Mesenchymal stem cell (in vitro differentiated cells and primary cell): ENCODE data around the gene VEZF1.

Source experiments
- DNase-seq: peaks from one replicate; pipeline ENCODE4 v3.0.0-alpha.2; 2013
- H2AFZ ChIP-seq: one replicate; pipeline ENCODE4 v1.6.1; 2013; ENCODE audit warnings: low read depth, mild to moderate bottlenecking, control low read depth, inconsistent platforms, low read length, moderate library complexity
- H2AK5ac ChIP-seq: 2 replicates; pipeline ENCODE4 v1.6.1; 2013; ENCODE audit warnings: low read length, moderate library complexity, mild to moderate bottlenecking, inconsistent platforms; ENCODE audit not compliant: severe bottlenecking
- H2BK120ac ChIP-seq: one replicate; pipeline ENCODE4 v1.6.1; 2013; ENCODE audit warnings: low read depth, mild to moderate bottlenecking, inconsistent platforms, low read length, moderate library complexity
- H2BK12ac ChIP-seq, 2 experiments: one replicate each; pipeline ENCODE4 v1.6.1; 2013; ENCODE audit warnings: inconsistent platforms in 2 of 2, low read length in 2 of 2, mild to moderate bottlenecking in 2 of 2, moderate library complexity in 2 of 2, control low read depth in 1 of 2
- H2BK15ac ChIP-seq: one replicate; pipeline ENCODE4 v1.6.1; 2013; ENCODE audit warnings: mild to moderate bottlenecking, low read depth, inconsistent platforms; ENCODE audit not compliant: poor library complexity, severe bottlenecking
- H2BK5ac ChIP-seq: 2 replicates; pipeline ENCODE4 v1.6.1; 2013; ENCODE audit warnings: low read depth, mild to moderate bottlenecking, low read length, control low read depth, inconsistent platforms; ENCODE audit not compliant: poor library complexity, severe bottlenecking
- H3K14ac ChIP-seq, 2 experiments: one replicate each; pipeline ENCODE4 v1.6.1; 2013; ENCODE audit warnings: inconsistent platforms in 2 of 2, low read length in 2 of 2, control low read depth in 1 of 2, mild to moderate bottlenecking in 1 of 2, moderate library complexity in 1 of 2
- H3K18ac ChIP-seq, 2 experiments: one replicate each; pipeline ENCODE4 v1.6.1; 2013; ENCODE audit warnings: inconsistent platforms in 2 of 2, low read length in 2 of 2, control low read depth in 1 of 2, low read depth in 1 of 2, mild to moderate bottlenecking in 1 of 2
- H3K23ac ChIP-seq, 2 experiments: one replicate each; pipeline ENCODE4 v1.6.1; 2013; ENCODE audit warnings: inconsistent platforms in 2 of 2, low read length in 2 of 2, mild to moderate bottlenecking in 2 of 2, moderate library complexity in 2 of 2, control low read depth in 1 of 2
- H3K27ac ChIP-seq: 2 replicates; pipeline ENCODE4 v1.5.1; 2013; ENCODE audit warnings: mild to moderate bottlenecking, moderate library complexity, low read length, control low read depth, inconsistent platforms; ENCODE audit not compliant: poor library complexity, severe bottlenecking
- H3K27me3 ChIP-seq, 2 experiments: 2 replicates each; pipeline versions ENCODE4 v1.6.1 to v1.7.0; 2013; ENCODE audit warnings: low read length in 2 of 2, mild to moderate bottlenecking in 2 of 2, moderate library complexity in 2 of 2, control low read depth in 1 of 2, inconsistent platforms in 1 of 2; ENCODE audit not compliant: control insufficient read depth in 1 of 2, insufficient read depth in 1 of 2
- H3K36me3 ChIP-seq, 2 experiments: 2 replicates each; pipeline versions ENCODE4 v1.6.1 to v1.7.0; 2013; ENCODE audit warnings: low read length in 2 of 2, control low read depth in 1 of 2, inconsistent platforms in 1 of 2, low read depth in 1 of 2, mild to moderate bottlenecking in 1 of 2; ENCODE audit not compliant: insufficient read depth in 2 of 2, control insufficient read depth in 1 of 2
- H3K4ac ChIP-seq, 2 experiments: one replicate each; pipeline ENCODE4 v1.6.1; 2013; ENCODE audit warnings: inconsistent platforms in 2 of 2, low read length in 2 of 2, mild to moderate bottlenecking in 2 of 2, moderate library complexity in 2 of 2, control low read depth in 1 of 2, low read depth in 1 of 2
- H3K4me1 ChIP-seq: 2 replicates; pipeline ENCODE4 v1.6.1; 2013; ENCODE audit warnings: low read depth, low read length, control low read depth; ENCODE audit not compliant: control insufficient read depth, insufficient read depth
- H3K4me2 ChIP-seq: 2 replicates; pipeline ENCODE4 v1.6.1; 2013; ENCODE audit warnings: low read length, mild to moderate bottlenecking, inconsistent platforms; ENCODE audit not compliant: poor library complexity, severe bottlenecking
- H3K4me3 ChIP-seq, 2 experiments: 2 replicates each; pipeline versions ENCODE4 v1.5.1 to v1.7.0; 2013; ENCODE audit warnings: low read length in 2 of 2, mild to moderate bottlenecking in 2 of 2, control low read depth in 1 of 2, low read depth in 1 of 2; ENCODE audit not compliant: insufficient read depth in 1 of 2
- H3K79me1 ChIP-seq: replicated peaks from 2 replicates; pipeline ENCODE4 v1.6.1; 2013; ENCODE audit warnings: mild to moderate bottlenecking, control low read depth, low read length, inconsistent platforms; ENCODE audit not compliant: poor library complexity, severe bottlenecking
- H3K9ac ChIP-seq: 2 replicates; pipeline ENCODE4 v1.7.0; 2013; ENCODE audit warnings: mild to moderate bottlenecking, low read length, moderate library complexity
- H3K9me3 ChIP-seq: 2 replicates; pipeline ENCODE4 v1.7.0; 2013; ENCODE audit warnings: mild to moderate bottlenecking, low read length; ENCODE audit not compliant: control insufficient read depth
- H4K8ac ChIP-seq: one replicate; pipeline ENCODE4 v1.6.1; 2013; ENCODE audit warnings: inconsistent platforms, mild to moderate bottlenecking, low read length, moderate library complexity
- H4K91ac ChIP-seq: one replicate; pipeline ENCODE4 v1.6.1; 2013; ENCODE audit warnings: mild to moderate bottlenecking, low read length, inconsistent platforms
- WGBS: methylation state at CpG from one replicate; pipeline ENCODE4 v1.1.7; 2013; ENCODE audit warnings: mixed read lengths; 5-methylcytosine and 5-hydroxymethylcytosine counted together

VEZF1 gene

GRCh38 chr17:57984936-57985674, 2.9 kb downstream of the VEZF1 start:
- no peak overlapping the region for H2AK5ac ChIP-seq
- peak overlapping the region; percentile 68 for H3K27ac ChIP-seq
- peaks cover 9% of the 10 kb centered on the region for H3K4me1 ChIP-seq
- H2AFZ ChIP-seq: no peak overlapping the region
- H3K23ac ChIP-seq: no peak overlapping the region
- H2BK120ac ChIP-seq: no peak overlapping the region
- H4K8ac ChIP-seq: no peak overlapping the region
- peak overlapping the region; percentile 95 for H3K9ac ChIP-seq
- H3K79me1 ChIP-seq: no peaks in the 10 kb centered on the region
- peak overlapping the region; percentile 13 for H3K4me2 ChIP-seq
- H3K4ac ChIP-seq: no peak overlapping the region
- no peaks in the 10 kb centered on the region for H3K27me3 ChIP-seq
- H3K18ac ChIP-seq: no peak overlapping the region
- no peak overlapping the region for H2BK12ac ChIP-seq
- H2BK15ac ChIP-seq: no peak overlapping the region
- H2BK5ac ChIP-seq: no peak overlapping the region
- DNase-seq: peak; percentile 52
- peaks cover 5 to 33% of the 10 kb centered on the region in 2 experiments for H3K36me3 ChIP-seq
- H3K14ac ChIP-seq: no peak overlapping the region
- no peak overlapping the region for H4K91ac ChIP-seq
- H3K9me3 ChIP-seq: no peaks in the 10 kb centered on the region
- 46% methylated on average over 2 of the region's 4 CpGs for WGBS
- peak overlapping the region in 1 of 2 experiments; percentile 87 for H3K4me3 ChIP-seq

GRCh38 chr17:57984261-57984890, 3.7 kb downstream of the VEZF1 start:
- H4K91ac ChIP-seq: no peak overlapping the region
- H3K27ac ChIP-seq: no peak overlapping the region
- no peak overlapping the region for H4K8ac ChIP-seq
- peak overlapping the region; percentile 95 for H3K9ac ChIP-seq
- no peak overlapping the region for H2AFZ ChIP-seq
- no peak overlapping the region for H2BK12ac ChIP-seq
- no peak overlapping the region for H2AK5ac ChIP-seq
- H2BK120ac ChIP-seq: no peak overlapping the region
- 43% methylated on average over 2 of the region's 4 CpGs for WGBS
- no peak overlapping the region for H3K4me2 ChIP-seq
- H3K36me3 ChIP-seq: peaks cover 8 to 40% of the 10 kb centered on the region in 2 experiments
- no peak overlapping the region for H3K18ac ChIP-seq
- no peak overlapping the region for H3K14ac ChIP-seq
- no peaks in the 10 kb centered on the region for H3K79me1 ChIP-seq
- no peak for DNase-seq
- peak overlapping the region in 1 of 2 experiments; percentile 87 for H3K4me3 ChIP-seq
- H2BK5ac ChIP-seq: no peak overlapping the region
- no peaks in the 10 kb centered on the region for H3K27me3 ChIP-seq
- peaks cover 9% of the 10 kb centered on the region for H3K4me1 ChIP-seq
- H2BK15ac ChIP-seq: no peak overlapping the region
- H3K23ac ChIP-seq: no peak overlapping the region
- H3K9me3 ChIP-seq: no peaks in the 10 kb centered on the region
- H3K4ac ChIP-seq: no peak overlapping the region

- Histone ChIP-seq H3K14ac (no peak overlapping the region), H3K4me2 (no peak overlapping the region), H3K23ac (no peak overlapping the region), H3K27ac (no peak overlapping the region), H3K27me3 (no peaks in the 10 kb centered on the region), H3K9me3 (no peaks in the 10 kb centered on the region), H3K9ac (peak overlapping the region; percentile 95), H4K8ac (no peak overlapping the region), H3K4me3 (peak overlapping the region in 1 of 2 experiments; percentile 87), H4K91ac (no peak overlapping the region), H3K18ac (no peak overlapping the region), H3K36me3 (peaks cover 11 to 50% of the 10 kb centered on the region in 2 experiments), H2BK5ac (no peak overlapping the region), H2BK12ac (no peak overlapping the region), H2BK120ac (no peak overlapping the region), H3K4me1 (peaks cover 6% of the 10 kb centered on the region), H3K4ac (no peak overlapping the region), H2AFZ (no peak overlapping the region), H2BK15ac (no peak overlapping the region), H2AK5ac (no peak overlapping the region), H3K79me1 (no peaks in the 10 kb centered on the region)
- WGBS: 100% methylated on average over 1 of the region's 1 CpG
- DNase-seq: no peak
These were observed 4.6 kb downstream of the VEZF1 start for GRCh38 chr17:57983446-57983845.

- no peak overlapping the region for H2BK120ac ChIP-seq
- H4K8ac ChIP-seq: no peak overlapping the region
- H3K18ac ChIP-seq: no peak overlapping the region
- H3K23ac ChIP-seq: no peak overlapping the region
- no peaks in the 10 kb centered on the region for H3K9me3 ChIP-seq
- no peak overlapping the region for H2AFZ ChIP-seq
- H2BK5ac ChIP-seq: no peak overlapping the region
- H3K4ac ChIP-seq: no peak overlapping the region
- H3K27me3 ChIP-seq: no peaks in the 10 kb centered on the region
- no peak overlapping the region for H3K14ac ChIP-seq
- no peak overlapping the region for H4K91ac ChIP-seq
- WGBS: 93% methylated on average over 14 of the region's 14 CpGs
- no peak overlapping the region for H3K4me2 ChIP-seq
- H2BK12ac ChIP-seq: peak overlapping the region in 1 of 2 experiments; percentile 19
- H3K4me3 ChIP-seq: no peak overlapping the region
- H3K36me3 ChIP-seq: peaks cover 14 to 57% of the 10 kb centered on the region in 2 experiments
- H3K79me1 ChIP-seq: no peaks in the 10 kb centered on the region
- H3K9ac ChIP-seq: no peak overlapping the region
- H3K27ac ChIP-seq: no peak overlapping the region
- DNase-seq: no peak
- no peak overlapping the region for H2AK5ac ChIP-seq
- H3K4me1 ChIP-seq: peaks cover 5% of the 10 kb centered on the region
- H2BK15ac ChIP-seq: no peak overlapping the region
These were observed 5.4 kb downstream of the VEZF1 start for GRCh38 chr17:57982452-57983170.
